Measurements from ENCODE around the gene PTPRM. TPM values are rescaled to one million over a fixed set of nuclear protein-coding genes. Genes with fewer than 3 reads are reported as not detected.

Gene PTPRM
- total and polyA plus RNA-seq, 2 of the 8 experiments (the other 6 are each of a cell fraction or from before 2014, with no cell fraction given): 4.1 to 7.0 TPM

- TF ChIP-seq CHD7 (IDR thresholded peaks at IDR 0.05; ENCODE audit: insufficient replicate concordance, low read length): no peak
- TF ChIP-seq ASH2L (IDR thresholded peaks at IDR 0.05; ENCODE audit: low read length): no peak
- TF ChIP-seq EZH2 (IDR thresholded peaks at IDR 0.05; ENCODE audit: low read depth, low read length, severe bottlenecking): no peak
- no peak for TF ChIP-seq BCL11A (IDR thresholded peaks at IDR 0.05; ENCODE audit: low read depth in 2 of 2, low read length in 2 of 2)
- TF ChIP-seq EGR1 (IDR thresholded peaks at IDR 0.05; ENCODE audit: borderline replicate concordance, low read depth, low read length): no peak
- no peak for TF ChIP-seq GTF2F1 (IDR thresholded peaks at IDR 0.05; ENCODE audit: borderline replicate concordance, low read depth, low read length)
- no peak for TF ChIP-seq RXRA (IDR thresholded peaks at IDR 0.05; ENCODE audit: insufficient read depth, low read depth, low read length)
- no peak for TF ChIP-seq RFX5 (IDR thresholded peaks at IDR 0.05; ENCODE audit: borderline replicate concordance, low read depth, low read length)
These were observed 8.3 kb upstream of the PTPRM start (continued) for GRCh38 chr18:7558769-7559168.
